GM18858 (cell line): ENCODE measurements around the gene MICAL2.

Source experiments
- ATAC-seq: cut with Tn5 transposase; IDR thresholded peaks from one replicate; pipeline ENCODE4 v1.9.1; 2021; ENCODE audit not compliant: unreplicated experiment

The MICAL2 gene

DNA sequence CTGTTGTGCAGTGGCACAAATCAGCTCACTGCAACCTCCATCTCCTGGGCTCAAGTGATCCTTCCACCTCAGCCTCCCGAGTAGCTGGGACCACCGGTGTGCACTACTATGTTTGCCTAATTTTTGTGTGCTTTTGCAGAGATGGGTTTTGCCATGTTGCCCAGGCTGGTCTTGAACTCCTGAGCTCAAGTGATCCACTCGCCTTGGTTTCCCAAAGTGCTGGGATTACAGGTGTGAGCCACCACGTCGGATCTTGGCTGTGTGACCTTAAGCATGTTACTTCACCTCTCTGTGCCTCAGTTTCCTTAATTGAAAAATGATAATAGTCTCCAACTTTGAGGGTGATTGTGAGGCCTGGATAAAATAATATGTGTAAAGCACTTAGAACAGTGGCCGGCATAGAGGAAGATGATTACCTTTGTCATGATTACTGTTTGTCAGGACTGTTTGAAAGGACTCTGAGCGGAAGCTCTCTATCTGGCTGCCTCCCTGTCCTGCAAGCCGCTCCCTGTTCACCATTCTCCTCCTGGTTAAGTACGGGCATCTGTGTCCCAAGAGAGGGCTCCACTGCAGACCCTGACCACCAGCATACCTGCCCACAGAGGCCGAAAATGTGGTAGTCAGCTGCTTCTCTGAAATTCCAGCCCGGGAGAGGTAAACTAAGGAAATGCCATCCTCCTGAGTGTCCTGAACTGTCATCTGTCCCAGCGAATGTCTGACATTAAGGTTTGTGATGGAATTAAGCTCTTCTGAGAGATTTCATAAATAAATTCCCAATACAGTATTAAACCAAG is 73.6 kb downstream of the MICAL2 start:
- no peak for ATAC-seq

DNA sequence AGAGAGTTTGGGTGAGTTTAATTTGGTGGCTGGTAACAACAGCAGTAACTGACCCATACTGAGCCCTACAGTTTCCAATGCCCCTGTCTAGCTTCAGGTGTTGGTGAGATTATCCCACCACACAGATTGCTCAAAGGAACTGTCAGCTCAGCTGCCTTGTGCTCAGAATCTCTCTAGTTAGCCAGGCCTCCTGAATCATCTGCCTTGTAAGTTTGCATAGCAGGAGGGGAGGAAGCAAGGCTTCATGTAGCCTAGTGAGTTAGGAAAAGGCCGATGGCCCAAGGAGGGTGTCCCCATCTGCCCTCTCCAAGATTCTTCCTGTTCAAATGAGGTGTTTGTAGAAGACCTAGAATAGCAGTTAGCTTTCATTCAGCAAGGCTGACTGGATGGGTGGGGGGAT is 74.3 kb downstream of the MICAL2 start:
- no peak for ATAC-seq

DNA sequence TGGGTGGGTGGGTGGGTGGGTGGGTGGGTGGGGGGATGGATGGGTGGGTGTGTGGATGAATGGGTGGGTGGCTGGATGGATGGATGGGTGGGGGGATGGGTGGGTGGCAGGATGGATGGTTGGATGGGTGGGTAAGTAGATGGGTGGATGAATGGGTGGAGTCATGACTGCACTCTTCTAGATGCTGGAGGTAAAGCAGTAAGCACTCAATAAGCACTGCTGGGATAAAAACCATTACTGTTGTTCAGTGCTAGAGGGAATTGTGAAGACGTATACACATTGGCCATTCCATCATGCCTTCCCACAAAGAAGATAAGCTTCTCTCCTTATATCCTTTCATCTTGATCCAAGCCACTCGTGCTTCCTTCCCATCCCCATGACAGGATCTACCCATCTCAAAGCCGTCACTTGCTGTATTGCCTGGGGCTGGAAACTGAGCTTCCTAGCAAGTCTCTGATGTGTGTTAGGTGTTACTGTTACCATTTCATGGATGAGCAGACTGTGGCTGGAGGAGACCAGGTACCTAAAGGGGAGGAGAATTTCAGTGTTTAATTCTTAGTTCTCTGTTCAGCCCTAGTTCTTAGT is 74.8 kb downstream of the MICAL2 start:
- ATAC-seq: no peak

DNA sequence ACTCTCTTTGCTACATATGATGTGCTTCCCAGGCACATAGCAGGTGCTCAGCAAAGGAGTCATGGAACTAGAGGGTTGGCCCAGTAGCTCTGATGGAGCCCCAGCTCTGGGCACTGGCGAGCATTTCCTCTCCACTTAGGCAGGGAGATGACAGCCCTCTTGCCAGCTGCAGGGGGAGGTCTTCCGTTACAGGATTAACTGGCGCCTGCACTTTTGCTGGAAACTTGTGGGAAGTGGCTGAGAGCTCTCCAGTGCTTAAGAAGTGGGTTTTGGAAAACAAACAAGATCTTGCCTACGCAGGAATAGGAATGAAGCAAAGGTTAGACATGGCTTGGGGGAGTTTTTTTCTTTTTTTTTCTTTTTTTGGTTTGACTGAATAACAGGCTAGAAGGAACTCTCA is 75.5 kb downstream of the MICAL2 start:
- no peak for ATAC-seq

DNA sequence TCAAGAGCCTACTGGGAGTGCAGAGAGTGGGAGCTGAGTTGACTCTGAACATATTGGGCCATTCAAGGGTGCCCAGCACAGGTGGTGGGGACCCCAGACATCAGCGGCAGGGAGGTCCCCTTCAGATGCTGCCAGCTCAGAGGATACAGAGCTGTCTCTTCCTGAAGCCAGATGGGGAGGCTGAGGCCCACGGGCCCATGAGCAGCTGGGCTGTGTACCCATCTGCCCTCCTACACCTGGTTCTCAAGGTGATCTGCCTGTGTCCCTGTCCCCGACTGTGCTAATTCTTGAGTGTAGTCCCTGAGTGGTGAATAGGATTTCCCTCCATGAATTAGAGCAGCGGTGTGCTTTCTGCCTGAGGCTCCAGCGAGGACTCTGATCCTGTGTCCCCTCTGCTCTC is 76.3 kb downstream of the MICAL2 start:
- no peak for ATAC-seq

DNA sequence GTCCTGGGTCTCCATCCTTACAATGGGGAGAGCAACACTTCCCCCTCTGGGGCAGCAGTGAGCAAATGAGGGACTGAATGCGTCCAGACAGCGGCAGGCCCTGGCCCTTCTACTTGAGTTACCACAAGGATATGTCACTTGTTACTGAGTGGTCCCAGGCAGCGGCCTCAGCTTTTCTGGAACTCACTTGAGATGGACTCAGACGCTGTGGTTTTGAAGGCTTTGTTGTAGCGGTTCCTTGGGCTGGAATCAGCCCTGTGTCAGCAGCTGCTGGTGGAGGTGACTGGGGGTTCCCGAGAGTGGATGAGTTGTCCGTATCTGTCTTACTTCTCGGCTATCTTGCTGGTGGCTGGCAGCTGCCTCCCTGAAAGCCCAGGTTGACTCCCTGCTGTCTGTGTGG is 77.0 kb downstream of the MICAL2 start:
- no peak for ATAC-seq

DNA sequence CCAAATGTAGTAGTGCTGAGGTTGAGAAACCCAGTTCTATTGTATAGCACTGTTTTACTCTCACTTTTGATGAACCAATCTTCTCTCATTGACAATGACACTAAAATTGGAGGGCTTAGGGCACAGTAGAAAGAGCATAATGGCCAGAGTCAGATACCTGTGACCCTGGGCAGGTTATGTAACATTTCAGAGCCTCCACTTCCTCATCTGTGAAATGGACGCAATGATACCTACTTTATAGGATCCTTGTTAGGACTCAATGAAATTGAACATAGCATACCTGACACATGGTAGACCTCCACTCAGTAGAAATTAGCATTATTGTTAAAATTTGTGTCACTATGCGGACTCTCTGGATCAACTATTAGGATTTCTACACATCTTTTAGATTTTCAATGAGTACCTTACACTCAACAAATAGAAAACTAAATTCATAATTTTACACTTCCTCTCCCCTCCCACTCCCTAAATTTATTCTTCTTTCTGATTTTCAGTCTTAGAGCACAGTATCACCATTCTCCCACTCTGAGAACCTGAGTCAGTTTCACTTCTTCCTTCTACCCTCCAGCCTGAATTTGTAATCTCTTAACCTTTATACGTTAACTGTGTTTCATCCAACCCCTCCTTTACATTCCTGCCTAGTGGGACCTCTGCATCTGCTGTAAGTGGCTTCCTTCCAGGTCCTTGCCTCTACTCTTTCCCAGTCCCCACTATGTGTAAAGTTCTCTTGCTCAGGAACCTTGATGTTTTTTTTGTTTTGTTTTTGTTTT is 78.3 kb downstream of the MICAL2 start:
- ATAC-seq: peak; percentile 93

DNA sequence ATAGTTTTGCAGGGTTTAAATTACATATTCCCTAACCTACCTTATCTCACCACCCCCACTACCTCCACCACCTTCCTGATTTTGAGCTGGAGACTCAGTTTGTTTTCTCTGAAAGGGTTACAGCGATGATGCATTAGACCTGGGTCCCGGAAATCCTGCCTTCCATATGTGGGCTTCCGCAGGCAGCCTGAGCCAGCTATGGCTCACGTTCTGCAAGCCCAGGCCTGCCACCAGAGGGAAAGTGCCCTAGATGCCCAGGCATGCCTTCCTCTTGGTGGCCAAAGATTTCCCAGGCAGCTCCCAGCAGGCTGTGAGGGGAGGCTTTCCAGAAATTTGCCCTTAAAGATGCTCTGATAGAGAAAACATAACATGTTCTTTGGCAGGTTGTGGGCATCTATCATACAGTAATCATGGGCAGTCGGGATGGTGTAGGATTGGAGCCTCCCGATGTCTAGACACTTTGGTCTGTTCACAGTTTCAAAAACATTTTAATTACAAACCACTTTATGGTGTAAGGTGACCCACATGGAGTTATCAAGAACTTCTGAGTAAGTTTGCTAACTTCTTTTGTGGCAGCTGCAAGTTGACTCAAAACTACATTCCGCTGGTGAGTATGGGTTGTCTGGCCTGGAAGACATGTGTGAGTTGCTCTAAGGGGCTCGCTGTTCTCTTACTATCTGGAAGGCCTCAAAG is 79.3 kb downstream of the MICAL2 start:
- ATAC-seq: no peak

DNA sequence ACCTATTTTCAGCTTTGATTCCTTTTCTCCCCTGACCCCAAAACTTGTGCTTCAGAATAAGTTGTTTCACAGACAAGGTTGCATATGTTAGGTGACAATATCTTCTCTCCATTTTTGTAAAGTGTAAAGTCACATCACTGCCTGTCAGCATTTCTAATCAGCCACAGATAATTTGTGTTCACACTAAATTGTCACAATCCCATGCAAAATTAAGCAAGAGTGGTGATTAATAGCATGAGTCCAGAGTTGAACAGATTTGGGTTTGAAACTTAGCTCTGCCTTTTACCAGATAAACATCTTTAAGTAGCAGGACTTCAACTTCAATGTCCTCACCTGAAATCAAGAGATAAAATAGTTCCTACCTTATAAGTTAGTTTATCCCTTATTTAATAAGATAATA is 80.1 kb downstream of the MICAL2 start:
- no peak for ATAC-seq

DNA sequence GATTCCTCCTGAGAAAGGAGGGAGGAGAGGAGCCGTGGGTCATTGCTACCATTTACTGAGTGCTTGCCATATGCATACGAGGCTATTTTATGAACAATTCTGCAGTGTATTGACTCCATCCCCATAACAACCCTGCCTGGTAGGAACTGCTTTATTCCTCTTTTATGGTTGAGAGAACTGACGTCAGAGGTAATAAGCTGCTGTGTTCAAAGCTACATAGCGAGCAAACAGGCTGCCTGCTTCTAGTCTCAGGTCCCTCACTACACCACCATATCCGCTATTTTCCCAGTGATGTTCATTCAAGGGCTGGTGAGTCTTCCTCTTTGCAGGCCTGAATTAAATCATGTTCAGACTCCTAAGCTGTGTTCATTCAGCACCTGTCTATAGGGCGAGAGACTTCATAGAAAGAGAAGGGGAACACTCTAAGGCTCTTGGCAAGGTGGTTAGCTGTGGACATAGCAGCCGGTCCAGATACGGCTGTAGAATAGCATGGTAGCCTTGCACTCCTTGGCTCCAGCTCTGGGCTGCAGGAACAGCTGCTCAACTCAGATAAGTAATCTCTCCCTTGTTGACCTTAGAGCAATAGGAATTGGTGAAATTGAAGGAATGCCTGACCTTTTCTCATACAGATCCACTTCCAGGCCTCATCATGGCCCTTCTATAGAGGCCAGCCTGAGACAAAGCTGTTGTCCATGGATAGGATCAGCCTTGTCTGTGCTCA is 82.6 kb downstream of the MICAL2 start:
- no peak for ATAC-seq

DNA sequence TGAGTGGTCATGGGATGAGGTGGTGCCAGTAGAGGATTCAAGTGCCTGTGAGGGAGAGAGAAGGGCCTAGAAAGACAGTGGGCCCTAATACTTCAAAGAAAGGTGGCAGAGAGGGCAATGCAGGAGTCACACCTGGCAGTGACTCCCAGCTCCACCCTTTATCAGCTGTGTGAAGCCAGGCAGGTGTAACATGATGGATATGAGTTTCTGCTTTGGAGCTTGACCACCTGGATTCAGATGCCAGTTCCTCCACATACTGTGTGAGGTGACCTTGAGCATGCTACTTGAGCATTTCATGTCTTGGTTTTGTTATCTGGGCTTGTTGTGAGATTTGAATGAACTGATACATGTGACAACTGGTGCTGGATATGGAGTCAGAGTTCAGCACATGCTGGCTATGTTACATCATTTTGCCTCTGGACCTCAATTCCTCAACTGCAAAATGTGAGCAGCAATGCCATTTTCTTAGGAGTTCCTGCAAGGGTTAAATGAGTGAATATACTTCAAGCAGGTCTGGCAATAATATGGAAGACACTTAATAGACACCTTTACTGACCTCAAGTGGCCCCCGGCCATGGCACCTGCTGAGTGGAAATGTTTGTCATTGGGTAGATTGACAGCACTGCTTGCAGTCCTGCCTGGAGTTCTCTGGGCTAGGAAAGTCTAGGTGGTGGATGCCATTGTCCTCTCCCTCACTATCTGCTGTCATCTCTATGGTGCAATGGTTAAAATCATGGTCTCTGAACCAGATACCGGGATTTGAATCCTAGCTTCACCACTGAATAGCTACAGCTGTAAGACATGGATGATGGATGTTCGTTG is 83.3 kb downstream of the MICAL2 start:
- ATAC-seq: no peak

DNA sequence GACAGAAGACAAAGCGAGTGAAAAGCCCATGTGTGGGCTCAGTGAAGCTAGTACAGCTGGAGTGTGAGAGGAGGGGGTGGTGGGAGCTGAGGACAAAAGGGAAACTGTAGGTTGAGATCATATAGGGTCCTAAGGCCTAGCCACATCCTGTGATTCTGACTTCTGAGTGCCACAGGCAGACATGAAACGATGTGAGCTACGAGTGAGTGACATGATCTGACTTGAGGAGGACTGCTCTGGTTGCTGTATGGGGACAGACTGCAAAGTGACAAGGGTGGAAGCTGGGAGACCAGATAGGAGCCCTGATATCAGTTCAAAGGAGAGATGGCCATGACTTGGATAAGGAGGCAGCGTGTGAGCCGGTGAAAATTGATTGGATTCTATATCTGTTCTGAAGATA is 85.4 kb downstream of the MICAL2 start:
- ATAC-seq: peak; percentile 90

DNA sequence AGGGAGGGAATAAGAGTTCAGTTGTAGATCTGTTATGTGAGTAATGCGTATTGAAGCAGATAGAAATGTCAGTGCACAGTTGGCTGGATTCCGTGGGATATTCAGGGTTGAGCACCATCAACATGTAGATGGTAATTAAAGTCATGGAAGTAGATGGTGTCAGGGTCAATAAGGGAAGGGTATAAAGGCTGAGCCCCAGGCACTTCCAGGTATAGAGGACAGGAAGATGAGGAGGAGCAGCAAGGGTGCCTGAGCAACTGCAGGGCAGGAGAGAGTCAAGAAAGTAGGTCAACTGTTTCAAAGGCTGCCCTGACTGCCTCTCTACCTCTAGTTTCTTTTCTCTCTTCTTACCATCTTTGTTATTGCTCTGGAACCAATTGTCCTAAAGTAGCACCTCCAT is 85.9 kb downstream of the MICAL2 start:
- ATAC-seq: no peak

DNA sequence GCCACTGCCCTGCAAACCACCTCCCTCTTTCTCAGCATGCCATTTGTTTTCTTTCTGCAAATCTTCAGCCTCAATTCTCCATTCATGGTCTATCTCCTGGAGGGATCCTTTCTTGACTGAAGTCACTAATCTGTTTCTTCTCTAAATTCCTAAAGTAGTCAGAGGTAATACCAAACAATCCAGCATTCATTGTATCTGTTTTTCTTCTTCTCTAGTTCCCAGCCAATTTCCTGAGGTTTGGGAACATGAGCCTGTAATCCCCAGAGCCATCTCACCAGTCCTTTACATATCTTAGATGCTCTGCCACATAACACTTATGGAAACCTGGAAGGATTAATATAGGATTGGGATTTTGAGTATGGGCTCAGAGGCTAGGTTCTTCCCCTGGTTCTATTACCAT is 86.5 kb downstream of the MICAL2 start:
- no peak for ATAC-seq

DNA sequence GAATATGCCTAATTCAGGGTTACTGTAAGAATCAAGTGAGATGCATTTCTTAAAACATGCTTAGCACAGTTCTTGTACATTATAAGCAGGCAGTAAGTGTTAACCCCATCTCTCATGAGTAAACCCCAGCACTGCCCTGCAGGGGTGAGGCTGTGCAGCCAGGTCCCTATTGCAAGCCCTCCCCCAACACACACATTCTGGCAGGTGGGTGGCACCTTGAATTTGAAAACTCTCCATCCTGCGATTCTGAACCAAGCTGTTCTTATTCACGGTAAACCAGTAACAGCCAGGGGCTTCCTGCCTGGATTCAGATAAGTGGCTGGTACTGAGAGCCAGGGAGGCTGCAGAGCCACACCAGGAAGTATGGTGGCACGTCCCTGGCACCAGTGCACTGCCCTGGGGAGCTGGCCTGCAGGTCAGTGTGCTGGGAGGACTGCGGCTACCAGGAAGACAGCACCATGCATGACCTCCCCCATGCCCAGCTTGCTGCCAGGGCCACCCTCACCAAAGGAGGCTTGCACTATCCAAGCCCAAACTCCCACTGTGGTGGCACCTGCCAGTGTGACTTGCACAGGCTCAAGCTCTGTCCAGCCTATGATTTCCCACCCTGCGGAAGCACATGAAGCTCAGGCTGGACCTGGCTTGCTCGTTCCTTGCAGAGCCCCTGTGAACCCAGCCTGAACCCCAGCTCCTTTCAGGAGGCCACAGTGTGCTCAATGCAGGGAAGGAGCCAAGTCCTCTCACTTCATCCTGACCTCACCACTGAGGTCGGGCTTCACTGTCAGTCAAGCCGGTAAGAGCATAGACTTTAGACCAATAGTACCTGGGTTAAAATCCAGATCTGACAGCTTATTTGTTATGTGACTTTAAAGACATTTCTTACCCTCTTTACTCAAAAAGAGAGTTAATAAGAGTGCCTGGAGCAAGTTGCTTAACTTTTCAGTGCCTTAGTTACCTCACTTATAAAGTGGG is 88.1 kb downstream of the MICAL2 start:
- no peak for ATAC-seq

DNA sequence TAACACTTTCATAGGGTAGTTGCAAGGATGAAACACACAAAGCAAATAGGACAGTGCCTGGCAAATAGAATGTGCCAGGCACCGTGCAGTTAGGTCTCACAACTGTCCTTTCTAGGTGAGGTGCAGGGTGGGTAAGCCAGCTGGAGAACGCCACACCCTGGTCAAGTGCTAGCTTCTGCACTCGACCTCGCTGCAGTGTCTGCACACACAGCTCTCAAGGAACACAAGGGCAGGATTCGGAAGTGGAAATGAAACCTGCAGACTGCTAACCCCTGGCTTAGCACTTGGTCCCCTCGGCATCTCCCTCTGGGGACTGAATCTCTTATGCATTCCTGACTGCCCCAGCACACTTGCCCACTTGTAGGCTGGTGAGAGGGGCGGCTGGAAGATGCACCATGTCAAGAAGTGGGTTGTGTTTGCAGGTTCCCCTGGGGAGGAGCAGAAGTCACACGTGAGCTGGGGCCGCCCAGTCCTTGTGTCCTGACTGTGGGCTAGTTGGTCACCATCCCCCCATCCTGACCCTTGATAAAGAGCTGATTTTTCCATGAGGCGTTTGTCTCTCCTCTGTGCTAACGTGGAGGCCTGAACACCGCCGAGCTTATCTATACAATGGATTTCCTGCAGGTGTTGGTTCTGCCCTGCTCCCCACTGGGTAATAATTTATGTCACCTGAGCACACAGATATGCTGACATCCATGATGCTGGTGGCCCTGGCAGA is 89.0 kb downstream of the MICAL2 start:
- no peak for ATAC-seq

DNA sequence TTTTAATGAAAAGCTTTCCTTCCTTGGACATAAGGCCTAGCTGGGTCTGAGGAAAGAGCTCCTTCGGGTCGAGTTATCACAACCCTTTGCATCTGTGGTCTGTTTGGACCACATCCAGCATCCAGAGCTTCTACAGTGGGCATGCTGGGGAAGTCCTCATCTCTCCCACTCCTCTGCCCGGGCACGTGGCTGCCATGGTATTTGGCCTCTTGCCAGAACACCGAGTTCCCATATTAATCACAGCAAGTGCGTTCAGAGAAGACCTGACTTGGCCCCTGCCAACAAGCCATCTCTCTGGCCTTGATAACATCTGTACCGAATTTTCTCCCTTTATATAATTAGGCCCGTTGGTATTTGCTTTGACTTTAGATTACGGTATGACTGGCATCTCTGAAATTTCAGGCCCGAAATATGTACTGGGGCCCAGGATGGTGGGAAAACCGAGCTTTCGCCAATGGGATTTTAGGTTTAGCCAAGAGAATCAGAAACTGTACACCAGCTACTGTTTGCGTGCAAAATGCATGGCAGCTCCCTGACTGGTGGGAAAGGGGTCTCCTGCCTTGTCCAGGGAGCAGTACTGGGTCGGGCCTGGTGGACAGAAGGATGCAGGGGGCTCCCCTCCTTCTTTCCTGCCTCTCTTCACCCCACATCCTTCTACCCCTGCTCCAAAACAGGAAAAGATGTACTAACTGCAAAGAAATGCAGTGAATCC is 90.0 kb downstream of the MICAL2 start:
- ATAC-seq: no peak
